Right ventricle myocardium superior (tissue), 1 donor: Measurements from ENCODE around the gene PSRC1. TPM values are rescaled to one million over a fixed set of nuclear protein-coding genes. Genes with fewer than 3 reads are reported as not detected.
A peak's percentile ranks its signal among the peaks of the same experiment; 100 is the strongest.

Experiments used
- ATAC-seq: fragments of 200-7000 bp; cut with Tn5 transposase; one replicate; pipeline ENCODE4 v1.9.1; 2020; ENCODE audit warnings: mild to moderate bottlenecking; ENCODE audit not compliant: poor library complexity
- DNase-seq: peaks from one replicate; pipeline ENCODE4 v3.0.0-alpha.2; 2020
- intact Hi-C: fragments of 100-400 bp; cut with DNase I; formaldehyde crosslinking; loops from one replicate; pipeline ENCODE4 v1.11.2; 2022
- total RNA-seq: library from RNA; stranded (reverse); fragmentation: NEBNext Ultra II Directional; extraction: Animal tissue kit (Norgen Biotek cat#: 25700); gene quantifications from one replicate; pipeline ENCODE4 v1.2.1, GENCODE V29; 2021
- donor health status: DM: no; HTN: yes; CAD: no; lungs with severe emphysema.

PSRC1 gene
- total RNA-seq, 1 donor from 2014 or later = 0.73 TPM

DNA sequence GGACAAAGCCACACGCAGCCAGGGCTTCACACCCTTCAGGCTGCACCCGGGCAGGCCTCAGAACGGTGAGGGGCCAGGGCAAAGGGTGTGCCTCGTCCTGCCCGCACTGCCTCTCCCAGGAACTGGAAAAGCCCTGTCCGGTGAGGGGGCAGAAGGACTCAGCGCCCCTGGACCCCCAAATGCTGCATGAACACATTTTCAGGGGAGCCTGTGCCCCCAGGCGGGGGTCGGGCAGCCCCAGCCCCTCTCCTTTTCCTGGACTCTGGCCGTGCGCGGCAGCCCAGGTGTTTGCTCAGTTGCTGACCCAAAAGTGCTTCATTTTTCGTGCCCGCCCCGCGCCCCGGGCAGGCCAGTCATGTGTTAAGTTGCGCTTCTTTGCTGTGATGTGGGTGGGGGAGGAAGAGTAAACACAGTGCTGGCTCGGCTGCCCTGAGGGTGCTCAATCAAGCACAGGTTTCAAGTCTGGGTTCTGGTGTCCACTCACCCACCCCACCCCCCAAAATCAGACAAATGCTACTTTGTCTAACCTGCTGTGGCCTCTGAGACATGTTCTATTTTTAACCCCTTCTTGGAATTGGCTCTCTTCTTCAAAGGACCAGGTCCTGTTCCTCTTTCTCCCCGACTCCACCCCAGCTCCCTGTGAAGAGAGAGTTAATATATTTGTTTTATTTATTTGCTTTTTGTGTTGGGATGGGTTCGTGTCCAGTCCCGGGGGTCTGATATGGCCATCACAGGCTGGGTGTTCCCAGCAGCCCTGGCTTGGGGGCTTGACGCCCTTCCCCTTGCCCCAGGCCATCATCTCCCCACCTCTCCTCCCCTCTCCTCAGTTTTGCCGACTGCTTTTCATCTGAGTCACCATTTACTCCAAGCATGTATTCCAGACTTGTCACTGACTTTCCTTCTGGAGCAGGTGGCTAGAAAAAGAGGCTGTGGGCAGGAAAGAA lies 8.1 kb downstream of the PSRC1 start:
- intact Hi-C loops = loop anchor here (10.0 kb wide), 1 partner anchor 260 kb away; the partner anchor contains the start of gene GPR61
- peak; percentile 58 for DNase-seq
- no peak for ATAC-seq

DNA sequence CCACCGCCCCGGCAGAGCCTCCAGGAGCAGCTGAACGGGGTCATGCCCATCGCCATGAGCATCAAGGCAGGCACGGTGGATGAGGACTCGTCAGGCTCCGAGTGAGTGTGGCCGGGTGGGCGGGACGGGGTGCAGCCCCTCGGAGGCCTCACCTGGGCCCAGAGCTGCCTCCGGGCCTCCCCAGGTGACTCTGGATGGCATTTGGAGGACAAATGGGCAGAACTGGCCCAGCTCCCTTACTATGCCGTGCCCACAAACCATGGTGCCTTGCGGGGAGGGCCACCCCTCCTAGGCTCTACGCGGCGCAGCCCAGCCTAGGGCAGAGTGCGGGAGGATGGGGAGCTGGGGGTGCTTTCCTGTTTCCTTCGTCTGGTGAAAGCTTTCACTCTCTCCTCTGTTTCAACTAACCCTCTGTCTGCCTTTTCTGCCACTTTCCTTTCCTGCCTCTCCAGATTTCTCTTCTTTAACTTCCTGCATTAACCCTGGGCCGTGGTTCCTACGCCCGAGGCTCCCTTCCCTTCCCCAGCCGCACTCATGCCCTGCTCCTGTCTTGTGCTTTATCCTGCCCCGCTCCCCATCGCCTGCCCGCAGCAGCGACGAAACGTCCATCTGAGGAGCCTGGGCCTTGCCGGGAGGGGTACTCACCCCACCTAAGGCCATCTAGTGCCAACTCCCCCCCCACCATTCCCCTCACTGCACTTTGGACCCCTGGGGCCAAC lies 9.2 kb downstream of the PSRC1 start:
- intact Hi-C loops = loop anchor here (10.0 kb wide), 1 partner anchor 261 kb away; the partner anchor contains the start of gene GPR61

DNA sequence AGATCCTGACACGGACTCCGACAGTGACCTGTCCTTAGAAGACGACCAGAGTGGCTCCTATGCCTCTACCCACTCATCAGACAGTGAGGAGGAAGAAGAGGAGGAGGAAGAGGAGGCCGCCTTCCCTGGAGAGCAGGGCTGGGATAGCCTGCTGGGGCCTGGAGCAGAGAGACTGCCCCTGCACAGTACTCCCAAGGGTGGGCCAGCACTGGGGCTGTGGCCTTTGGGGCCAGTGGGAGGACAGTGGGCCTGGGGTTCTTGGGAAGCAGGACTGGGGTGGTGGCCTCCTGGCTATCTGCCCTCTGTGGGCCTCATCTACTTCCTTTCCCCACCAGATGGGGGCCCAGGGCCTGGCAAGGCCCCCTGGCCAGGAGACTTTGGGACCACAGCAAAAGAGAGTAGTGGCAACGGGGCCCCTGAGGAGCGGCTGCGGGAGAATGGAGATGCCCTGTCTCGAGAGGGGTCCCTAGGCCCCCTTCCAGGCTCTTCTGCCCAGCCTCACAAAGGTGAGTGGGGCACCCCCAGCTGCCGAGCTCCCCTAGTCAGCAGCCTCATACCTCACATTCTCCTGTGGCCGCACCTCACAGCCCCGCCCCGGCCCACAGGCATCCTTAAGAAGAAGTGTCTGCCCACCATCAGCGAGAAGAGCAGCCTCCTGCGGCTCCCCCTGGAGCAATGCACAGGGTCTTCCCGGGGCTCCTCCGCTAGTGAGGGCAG lies 10.0 kb downstream of the PSRC1 start:
- ATAC-seq (no peak), DNase-seq (peak; percentile 23)
- intact Hi-C loops = loop anchor here (10.0 kb wide), 1 partner anchor 262 kb away; the partner anchor contains the start of gene GPR61

More for the DNA sequence above, 9.2 kb downstream of the PSRC1 start:
- DNase-seq = peak; percentile 19
- ATAC-seq = no peak

DNA sequence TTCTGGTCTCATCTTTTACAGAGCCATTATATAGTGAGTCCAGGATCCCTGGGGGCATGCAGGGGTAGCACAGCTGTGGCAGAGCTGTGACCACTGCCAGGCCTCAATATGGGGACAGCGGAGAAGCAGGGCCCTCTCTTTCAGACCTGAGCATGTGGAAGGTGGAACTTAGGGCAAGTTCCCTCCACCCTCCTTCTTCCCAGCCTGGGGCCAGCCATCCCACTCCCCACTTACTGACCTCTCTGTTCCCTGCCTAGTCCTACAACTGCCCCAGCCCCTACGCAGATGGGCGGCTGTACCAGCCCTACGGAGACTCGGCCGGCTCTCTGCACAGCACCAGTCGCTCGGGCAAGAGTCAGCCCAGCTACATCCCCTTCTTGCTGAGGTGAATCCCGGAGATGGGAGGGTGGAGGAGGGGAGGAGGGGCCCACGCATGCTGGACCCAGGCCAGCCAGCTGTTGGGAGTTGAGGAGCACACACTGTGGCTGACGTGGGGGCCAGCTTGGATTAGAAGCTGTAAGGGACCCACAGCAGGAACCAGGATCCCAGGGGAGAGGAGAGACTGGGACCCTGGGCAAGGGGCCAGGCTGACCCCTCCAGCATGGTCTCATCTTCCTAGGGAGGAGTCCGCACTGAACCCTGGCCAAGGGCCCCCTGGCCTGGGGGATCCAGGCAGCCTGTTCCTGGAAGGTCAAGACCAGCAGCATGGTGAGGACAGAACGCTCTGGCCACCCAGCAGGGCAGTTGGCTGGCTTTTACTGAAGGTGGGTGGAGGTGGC lies 10.7 kb downstream of the PSRC1 start:
- intact Hi-C loops = loop anchor here (10.0 kb wide), 1 partner anchor 263 kb away; the partner anchor contains the start of gene GPR61
- ATAC-seq (no peak), DNase-seq (peak; percentile 44)

DNA sequence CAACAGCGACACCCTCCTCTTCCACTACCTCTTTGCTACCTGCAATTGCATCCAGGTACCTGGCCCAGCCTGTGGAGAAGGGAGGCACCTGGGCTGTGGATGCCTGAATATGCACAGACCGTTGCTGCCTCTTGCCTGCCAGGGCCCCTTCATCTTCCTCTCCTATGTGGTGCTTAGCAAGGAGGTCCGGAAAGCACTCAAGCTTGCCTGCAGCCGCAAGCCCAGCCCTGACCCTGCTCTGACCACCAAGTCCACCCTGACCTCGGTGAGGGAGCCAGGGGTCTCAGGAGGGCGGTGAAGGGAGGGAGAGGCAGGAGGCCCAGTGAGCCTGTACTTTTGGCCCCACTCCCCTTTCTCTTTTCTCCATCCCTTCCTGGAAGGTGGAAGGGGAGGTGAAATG lies 11.5 kb downstream of the PSRC1 start:
- ATAC-seq = no peak
- intact Hi-C loops = loop anchor here (10.0 kb wide), 1 partner anchor 263 kb away; the partner anchor contains the start of gene GPR61
- no peak for DNase-seq

DNA sequence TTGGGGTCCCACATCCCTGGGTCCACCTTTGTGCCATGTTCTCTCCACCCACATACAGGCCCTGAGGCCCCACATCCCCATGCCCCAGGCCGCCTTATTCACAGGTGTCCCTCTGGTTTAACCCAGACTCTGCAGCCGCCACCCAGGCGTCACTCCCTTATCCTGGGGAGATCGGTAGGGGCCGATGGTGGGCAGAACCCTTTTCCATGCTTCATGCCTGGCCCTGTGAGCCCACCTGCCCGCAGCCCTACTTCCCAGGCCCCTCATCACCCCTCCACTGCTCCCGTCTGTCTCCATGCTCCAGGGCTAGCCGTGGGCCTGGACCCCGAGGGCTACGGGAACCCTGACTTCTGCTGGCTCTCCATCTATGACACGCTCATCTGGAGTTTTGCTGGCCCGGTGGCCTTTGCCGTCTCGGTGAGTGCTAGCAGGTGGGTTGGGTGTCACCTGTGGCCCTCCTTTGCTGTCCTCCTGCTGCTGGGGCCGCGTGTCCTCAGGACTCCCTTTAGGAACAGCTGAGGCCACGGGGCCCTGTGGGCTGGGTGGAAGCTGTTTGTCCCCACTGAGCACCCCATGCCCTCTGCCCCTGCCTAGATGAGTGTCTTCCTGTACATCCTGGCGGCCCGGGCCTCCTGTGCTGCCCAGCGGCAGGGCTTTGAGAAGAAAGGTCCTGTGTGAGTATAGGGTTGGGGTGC lies 12.2 kb downstream of the PSRC1 start:
- DNase-seq (peak; percentile 36), ATAC-seq (no peak)
- intact Hi-C loops = loop anchor here (10.0 kb wide), 1 partner anchor 264 kb away; the partner anchor contains the start of gene GPR61

DNA sequence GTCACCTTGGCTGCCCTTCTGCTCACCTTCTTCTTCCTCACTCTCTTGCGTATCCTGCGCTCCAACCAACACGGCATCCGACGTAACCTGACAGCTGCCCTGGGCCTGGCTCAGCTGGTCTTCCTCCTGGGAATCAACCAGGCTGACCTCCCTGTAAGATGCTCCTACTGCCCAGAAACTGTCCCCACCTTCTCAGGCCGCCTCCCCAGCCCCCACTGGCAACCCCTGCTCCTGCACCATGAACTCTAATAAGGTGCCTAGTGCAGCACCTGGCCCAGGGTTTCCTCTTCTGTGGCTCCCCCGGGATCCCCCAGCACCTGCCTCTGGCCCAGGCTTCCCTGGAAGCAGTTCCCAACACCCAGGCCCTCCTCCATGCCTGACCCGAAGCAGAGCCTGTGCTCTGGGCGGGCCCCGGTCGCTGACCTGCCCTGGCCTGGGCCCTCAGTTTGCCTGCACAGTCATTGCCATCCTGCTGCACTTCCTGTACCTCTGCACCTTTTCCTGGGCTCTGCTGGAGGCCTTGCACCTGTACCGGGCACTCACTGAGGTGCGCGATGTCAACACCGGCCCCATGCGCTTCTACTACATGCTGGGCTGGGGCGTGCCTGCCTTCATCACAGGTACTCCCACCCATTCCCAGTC lies 12.8 kb downstream of the PSRC1 start:
- ATAC-seq (no peak), DNase-seq (peak; percentile 38)
- intact Hi-C loops = loop anchor here (10.0 kb wide), 1 partner anchor 265 kb away; the partner anchor contains the start of gene GPR61

DNA sequence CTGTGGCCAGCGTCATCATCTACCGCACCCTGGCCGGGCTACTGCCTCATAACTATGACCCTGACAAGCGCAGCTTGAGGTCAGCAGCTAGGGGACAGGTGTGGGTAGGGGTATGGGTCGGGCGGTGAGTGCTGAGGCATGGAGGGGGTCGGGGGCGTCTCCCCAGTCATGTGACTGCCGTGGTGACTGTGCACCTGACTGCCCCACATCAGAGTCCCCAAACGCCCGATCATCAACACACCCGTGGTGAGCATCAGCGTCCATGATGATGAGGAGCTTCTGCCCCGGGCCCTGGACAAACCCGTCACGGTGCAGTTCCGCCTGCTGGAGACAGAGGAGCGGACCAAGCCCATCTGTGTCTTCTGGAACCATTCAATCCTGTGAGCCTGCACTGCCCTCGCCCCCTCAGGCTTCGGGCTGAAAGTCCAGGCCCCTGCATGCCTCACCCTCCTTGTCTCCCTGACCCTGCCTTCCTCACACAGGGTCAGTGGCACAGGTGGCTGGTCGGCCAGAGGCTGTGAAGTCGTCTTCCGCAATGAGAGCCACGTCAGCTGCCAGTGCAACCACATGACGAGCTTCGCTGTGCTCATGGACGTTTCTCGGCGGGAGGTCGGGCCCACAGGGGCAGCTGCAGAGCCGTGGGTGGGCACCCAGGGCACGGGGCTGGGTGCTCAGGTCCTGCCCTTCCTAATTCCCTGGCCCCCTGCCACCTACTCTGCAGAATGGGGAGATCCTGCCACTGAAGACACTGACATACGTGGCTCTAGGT lies 13.5 kb downstream of the PSRC1 start:
- no peak for DNase-seq
- no peak for ATAC-seq
- intact Hi-C loops = no loop called here

DNA sequence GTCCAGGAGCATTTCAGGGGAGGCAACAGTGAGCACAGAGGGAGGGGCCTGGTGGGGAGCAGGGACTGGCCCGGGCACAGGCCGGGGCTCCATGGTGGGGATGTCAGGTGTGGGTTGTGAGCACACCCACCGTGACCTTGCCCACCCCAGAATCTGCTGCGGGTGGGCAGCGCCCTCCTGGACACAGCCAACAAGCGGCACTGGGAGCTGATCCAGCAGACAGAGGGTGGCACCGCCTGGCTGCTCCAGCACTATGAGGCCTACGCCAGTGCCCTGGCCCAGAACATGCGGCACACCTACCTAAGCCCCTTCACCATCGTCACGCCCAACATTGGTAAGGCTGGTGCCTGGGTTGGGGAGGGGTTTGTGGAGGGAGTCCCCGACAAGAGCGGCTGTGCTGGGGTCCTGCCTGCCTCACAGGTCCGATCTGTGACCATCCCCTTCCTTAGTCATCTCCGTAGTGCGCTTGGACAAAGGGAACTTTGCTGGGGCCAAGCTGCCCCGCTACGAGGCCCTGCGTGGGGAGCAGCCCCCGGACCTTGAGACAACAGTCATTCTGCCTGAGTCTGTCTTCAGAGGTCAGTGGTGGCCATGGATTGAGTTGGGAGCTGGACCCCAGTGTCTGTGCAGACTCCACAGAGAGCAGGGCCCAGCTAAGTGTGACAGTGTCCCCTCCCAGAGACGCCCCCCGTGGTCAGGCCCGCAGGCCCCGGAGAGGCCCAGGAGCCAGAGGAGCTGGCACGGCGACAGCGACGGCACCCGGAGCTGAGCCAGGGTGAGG lies 14.3 kb downstream of the PSRC1 start:
- peak; percentile 20 for DNase-seq
- intact Hi-C loops = no loop called here

DNA sequence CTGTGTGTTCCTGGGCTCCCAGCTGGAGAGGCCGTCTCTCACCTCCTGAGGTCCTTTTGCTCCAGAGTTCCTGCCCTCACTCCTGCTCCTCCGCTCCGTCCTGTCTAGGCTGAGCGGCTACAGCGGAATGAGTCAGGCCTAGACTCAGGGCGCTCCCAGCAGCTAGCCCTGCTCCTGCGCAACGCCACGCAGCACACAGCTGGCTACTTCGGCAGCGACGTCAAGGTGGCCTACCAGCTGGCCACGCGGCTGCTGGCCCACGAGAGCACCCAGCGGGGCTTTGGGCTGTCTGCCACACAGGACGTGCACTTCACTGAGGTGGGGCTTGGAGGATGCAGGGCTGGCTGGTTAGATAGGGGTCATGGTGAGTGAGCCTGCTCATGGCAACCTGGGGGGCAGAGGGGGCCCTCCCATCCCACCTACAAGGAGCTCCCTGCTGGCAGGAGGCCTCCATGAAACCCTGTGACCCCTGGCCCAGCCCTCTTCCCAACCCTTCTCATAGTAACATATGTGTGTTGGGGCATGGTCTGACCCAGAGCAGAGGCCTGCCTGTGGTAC lies 15.1 kb downstream of the PSRC1 start:
- ATAC-seq = no peak
- peak; percentile 22 for DNase-seq
- intact Hi-C loops = no loop called here

More for the DNA sequence above, 14.3 kb downstream of the PSRC1 start:
- ATAC-seq = no peak

DNA sequence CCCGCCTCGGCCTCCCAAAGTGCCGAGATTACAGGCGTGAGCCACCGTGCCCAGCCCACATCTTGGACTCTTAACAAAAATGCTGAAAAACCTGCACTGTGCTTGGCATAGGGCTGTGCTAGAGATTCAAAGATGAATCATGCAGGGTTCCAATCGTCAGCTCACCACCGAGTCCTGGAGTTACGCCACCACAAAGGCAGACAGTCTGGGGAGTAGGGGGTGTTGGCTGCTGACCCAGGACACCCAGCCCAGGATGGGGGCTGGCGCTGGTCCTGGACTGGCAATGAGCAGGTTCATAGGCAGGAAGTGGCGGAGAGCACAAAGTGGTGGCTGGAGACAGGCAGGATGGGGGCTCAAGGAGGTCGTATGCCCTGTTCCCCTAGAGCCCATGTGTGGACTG lies 16.0 kb downstream of the PSRC1 start:
- ATAC-seq (no peak), DNase-seq (no peak)
- intact Hi-C loops = no loop called here

DNA sequence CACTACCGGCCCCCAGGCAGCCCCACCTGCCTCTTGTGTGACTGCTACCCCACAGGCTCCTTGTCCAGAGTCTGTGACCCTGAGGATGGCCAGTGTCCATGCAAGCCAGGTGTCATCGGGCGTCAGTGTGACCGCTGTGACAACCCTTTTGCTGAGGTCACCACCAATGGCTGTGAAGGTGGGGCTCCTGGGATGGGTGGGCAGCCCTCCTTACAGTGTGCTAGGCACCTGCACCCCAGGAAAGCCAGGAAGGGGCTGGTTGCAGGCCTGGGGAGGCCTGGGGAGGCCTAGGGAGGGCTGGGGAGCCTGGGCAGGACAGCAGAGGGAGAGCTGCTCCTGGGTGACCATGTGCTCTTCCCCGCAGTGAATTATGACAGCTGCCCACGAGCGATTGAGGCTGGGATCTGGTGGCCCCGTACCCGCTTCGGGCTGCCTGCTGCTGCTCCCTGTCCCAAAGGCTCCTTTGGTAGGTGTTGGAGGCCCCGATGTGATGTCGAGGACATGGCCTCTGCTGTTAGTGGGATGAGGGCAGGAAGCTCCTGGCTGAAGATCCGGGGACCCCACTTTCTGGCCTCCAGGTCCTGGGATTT lies 17.1 kb downstream of the PSRC1 start:
- DNase-seq (no peak), ATAC-seq (no peak)
- intact Hi-C loops = no loop called here

DNA sequence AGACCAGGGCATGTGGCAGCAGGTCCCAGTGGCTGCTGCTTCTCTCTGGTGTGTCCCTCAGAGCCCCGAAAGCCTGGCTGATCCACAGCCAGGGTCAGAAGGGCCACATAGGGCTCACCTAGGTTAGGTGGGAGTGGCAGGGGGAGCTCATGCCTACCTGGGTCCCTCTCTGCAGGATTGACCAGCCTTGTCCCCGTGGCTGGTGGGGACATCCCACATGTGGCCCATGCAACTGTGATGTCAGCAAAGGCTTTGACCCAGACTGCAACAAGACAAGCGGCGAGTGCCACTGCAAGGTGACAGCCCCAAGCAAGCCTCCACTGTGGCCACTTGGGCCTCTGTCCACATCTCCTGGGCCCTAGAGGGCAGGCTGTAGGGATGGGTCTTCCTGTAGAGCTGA lies 17.9 kb downstream of the PSRC1 start:
- intact Hi-C loops = no loop called here
- ATAC-seq = no peak
- DNase-seq = no peak

DNA sequence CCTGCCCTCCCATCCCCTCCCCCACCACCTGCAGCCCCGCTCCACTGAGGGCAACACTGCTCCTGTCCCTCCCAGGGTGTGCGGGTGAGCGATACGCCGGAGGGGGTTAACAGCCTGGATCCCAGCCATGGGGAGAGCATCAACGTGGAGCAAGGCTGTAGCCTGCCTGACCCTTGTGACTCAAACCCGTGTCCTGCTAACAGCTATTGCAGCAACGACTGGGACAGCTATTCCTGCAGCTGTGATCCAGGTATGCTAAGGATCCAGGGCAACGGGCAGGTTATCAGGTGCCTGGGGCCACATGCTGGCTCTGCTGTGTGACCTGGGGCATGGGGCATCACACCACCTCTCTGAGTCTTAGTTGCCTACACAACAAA lies 18.6 kb downstream of the PSRC1 start:
- ATAC-seq = no peak
- intact Hi-C loops = loop anchor here (5.0 kb wide), 1 partner anchor 138 kb away; no protein-coding TSS in a partner anchor
- DNase-seq = no peak
